Measurements from ENCODE around the gene SMPDL3B.
A peak's percentile ranks its signal among the peaks of the same experiment; 100 is the strongest.

SMPDL3B gene

DNA sequence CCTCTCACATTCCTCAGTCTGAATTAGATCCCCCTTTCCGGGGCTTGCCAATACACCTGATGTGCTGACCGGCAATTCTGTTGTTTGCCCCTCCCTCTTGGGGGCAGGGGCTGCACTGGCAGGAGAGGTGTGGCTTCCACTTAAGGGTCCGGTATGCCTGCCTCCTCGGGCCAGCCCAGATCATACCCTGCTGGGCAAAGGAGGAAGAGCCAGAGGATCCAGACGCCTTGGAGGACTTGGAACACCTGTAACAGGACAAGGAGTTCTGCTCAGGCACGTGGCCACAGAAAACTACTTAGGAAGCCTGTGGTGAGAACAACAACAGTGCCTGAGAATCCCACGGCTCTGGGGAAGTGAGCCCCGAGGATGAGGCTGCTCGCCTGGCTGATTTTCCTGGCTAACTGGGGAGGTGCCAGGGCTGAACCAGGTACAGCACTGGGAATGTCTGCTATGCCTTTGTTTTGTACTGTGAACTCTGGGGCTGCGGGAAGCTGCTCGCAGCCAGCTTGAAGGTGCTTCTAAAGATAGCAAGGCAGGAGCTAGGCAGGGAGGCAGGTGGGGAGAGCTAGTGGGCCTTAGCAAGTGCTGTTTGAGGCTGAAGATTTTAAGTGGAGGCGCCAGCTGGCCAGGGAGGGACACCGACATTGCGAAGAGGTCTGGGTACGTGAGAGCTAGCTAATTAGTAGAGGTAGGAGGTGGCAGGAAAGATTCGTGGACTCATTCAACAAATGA lies at the start of gene SMPDL3B:
Gene SMPDL3B (plus strand): TSS at position 183 of the 732 bp plus-strand sequence. CDS start 184 bp downstream, at position 367.
- H4K20me1 ChIP-seq (ENCODE audit: insufficient read depth) = no peaks in the 10 kb centered on the region
- no peaks in the 10 kb centered on the region for H3K36me3 ChIP-seq (ENCODE audit: insufficient read depth)
- H3K4me2 ChIP-seq = no peak within 1 kb of the TSS
- H3K4me3 ChIP-seq (IDR thresholded peaks at IDR 0.05; ENCODE audit: insufficient read depth, low read depth, low read length) = no peak within 1 kb of the TSS
- H3K9ac ChIP-seq = no peak within 1 kb of the TSS
- no peak for TF ChIP-seq CTCF (conservative IDR thresholded peaks at IDR 0.05; ENCODE audit: low read depth, low read length)
- no peak within 1 kb of the TSS for H2AFZ ChIP-seq (ENCODE audit: low read depth)
- peaks cover 21% of the 10 kb centered on the region for H3K4me1 ChIP-seq (ENCODE audit: low read depth, poor library complexity, severe bottlenecking)
- no peaks in the 10 kb centered on the region for H3K79me2 ChIP-seq (ENCODE audit: insufficient read depth, low read depth)
- no peak within 1 kb of the TSS for H3K27ac ChIP-seq
- no peaks in the 10 kb centered on the region for H3K27me3 ChIP-seq (ENCODE audit: insufficient read depth, low read depth)

- H3K4me2 ChIP-seq = peak overlapping the region; percentile 63
- peak overlapping the region; percentile 16; the same call in 1 of the 2 replicates for H3K9ac ChIP-seq
- H4K20me1 ChIP-seq (ENCODE audit: insufficient read depth) = no peaks in the 10 kb centered on the region
- H3K4me1 ChIP-seq (ENCODE audit: low read depth, poor library complexity, severe bottlenecking) = peaks cover 90% of the 10 kb centered on the region
- H3K4me3 ChIP-seq (IDR thresholded peaks at IDR 0.05; ENCODE audit: insufficient read depth, low read depth, low read length) = no peak overlapping the region
- peak overlapping the region; percentile 89 for H3K27ac ChIP-seq
- H3K36me3 ChIP-seq (ENCODE audit: insufficient read depth) = no peaks in the 10 kb centered on the region
- H3K79me2 ChIP-seq (ENCODE audit: insufficient read depth, low read depth) = no peaks in the 10 kb centered on the region
- TF ChIP-seq CTCF (conservative IDR thresholded peaks at IDR 0.05; ENCODE audit: low read depth, low read length) = no peak
- H3K27me3 ChIP-seq (ENCODE audit: insufficient read depth, low read depth) = no peaks in the 10 kb centered on the region
- no peak overlapping the region for H2AFZ ChIP-seq (ENCODE audit: low read depth)
Measured at GRCh38 chr1:27885114-27885528, 49.7 kb upstream of the SMPDL3B start.

GRCh38 chr1:27885621-27886352 lies 49.0 kb upstream of the SMPDL3B start:
- Histone ChIP-seq H3K27me3 (ENCODE audit: insufficient read depth, low read depth) (no peaks in the 10 kb centered on the region), H3K79me2 (ENCODE audit: insufficient read depth, low read depth) (peaks cover 4% of the 10 kb centered on the region; the same call in 1 of the 2 replicates), H3K36me3 (ENCODE audit: insufficient read depth) (no peaks in the 10 kb centered on the region), H3K27ac (peak overlapping the region; percentile 89), H2AFZ (ENCODE audit: low read depth) (no peak overlapping the region), H4K20me1 (ENCODE audit: insufficient read depth) (no peaks in the 10 kb centered on the region), H3K4me2 (peak overlapping the region; percentile 63), H3K4me1 (ENCODE audit: low read depth, poor library complexity, severe bottlenecking) (peaks cover 93% of the 10 kb centered on the region), H3K9ac (peak overlapping the region; percentile 22; the same call in 1 of the 2 replicates), H3K4me3 (IDR thresholded peaks at IDR 0.05; ENCODE audit: insufficient read depth, low read depth, low read length) (peak overlapping the region; percentile 67)
- TF ChIP-seq CTCF (conservative IDR thresholded peaks at IDR 0.05; ENCODE audit: low read depth, low read length) = no peak

- Histone ChIP-seq H3K4me2 (peak overlapping the region; percentile 63), H3K4me3 (IDR thresholded peaks at IDR 0.05; ENCODE audit: insufficient read depth, low read depth, low read length) (peak overlapping the region; percentile 67), H3K4me1 (ENCODE audit: low read depth, poor library complexity, severe bottlenecking) (peaks cover 98% of the 10 kb centered on the region)
Measured at GRCh38 chr1:27886353-27886679, 48.5 kb upstream of the SMPDL3B start.

More at GRCh38 chr1:27886353-27886679, 48.5 kb upstream of the SMPDL3B start:
- Histone ChIP-seq H3K79me2 (ENCODE audit: insufficient read depth, low read depth) (peaks cover 4% of the 10 kb centered on the region; the same call in 1 of the 2 replicates), H3K36me3 (ENCODE audit: insufficient read depth) (no peaks in the 10 kb centered on the region), H4K20me1 (ENCODE audit: insufficient read depth) (no peaks in the 10 kb centered on the region), H3K27ac (peak overlapping the region; percentile 89), H3K27me3 (ENCODE audit: insufficient read depth, low read depth) (no peaks in the 10 kb centered on the region), H3K9ac (peak overlapping the region; percentile 22; the same call in 1 of the 2 replicates), H2AFZ (ENCODE audit: low read depth) (no peak overlapping the region)
- TF ChIP-seq CTCF (conservative IDR thresholded peaks at IDR 0.05; ENCODE audit: low read depth, low read length) = no peak

Measured in KMS-11 (cell line).